A673 (cell line): ENCODE measurements around the gene CRLF2.
"Not testable (repeated sequence)": the region's sequence is repeated elsewhere in the genome, so short reads cannot be mapped to it uniquely, and the experiment has no call there.

Source experiments
- EZH2 ChIP-seq: fragments of 200-600 bp; sonication (generic); IDR thresholded peaks from 2 replicates; pipeline ENCODE4 v1.6.1; 2017; ENCODE audit warnings: borderline replicate concordance, low read depth, mild to moderate bottlenecking, mixed read lengths, antibody characterized with exemption, low read length; ENCODE audit not compliant: poor library complexity, severe bottlenecking
- TF ChIP-seq, protein P1 (sequence below): fragments of 300-800, 200-600 bp; sonication (generic); conservative IDR thresholded peaks from 2 replicates; pipeline ENCODE4 v1.5.1; 2017; ENCODE audit warnings: low read depth, mild to moderate bottlenecking, antibody characterized with exemption, low read length, moderate library complexity, mixed read lengths

DNA sequence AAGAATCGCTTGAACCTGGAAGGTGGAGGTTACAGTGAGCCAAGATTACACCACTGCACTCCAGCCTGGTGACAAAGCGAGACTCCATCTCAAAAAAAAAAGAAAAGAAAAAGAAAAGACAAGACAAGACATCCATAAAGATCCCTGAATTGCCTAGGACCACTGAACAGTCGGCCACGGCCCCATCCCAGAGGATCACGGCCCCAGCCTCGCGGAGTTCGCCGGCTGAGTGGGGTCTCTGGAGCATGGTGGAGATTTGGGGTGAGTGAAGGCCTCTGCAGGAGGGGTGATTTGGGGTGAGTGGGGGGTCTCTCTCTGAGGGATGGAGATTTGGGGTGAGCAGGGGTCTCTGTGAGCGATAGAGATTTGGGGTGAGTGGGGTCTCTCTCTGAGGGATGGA is 28.1 kb upstream of the CRLF2 start:
- TF ChIP-seq, protein P1, sequence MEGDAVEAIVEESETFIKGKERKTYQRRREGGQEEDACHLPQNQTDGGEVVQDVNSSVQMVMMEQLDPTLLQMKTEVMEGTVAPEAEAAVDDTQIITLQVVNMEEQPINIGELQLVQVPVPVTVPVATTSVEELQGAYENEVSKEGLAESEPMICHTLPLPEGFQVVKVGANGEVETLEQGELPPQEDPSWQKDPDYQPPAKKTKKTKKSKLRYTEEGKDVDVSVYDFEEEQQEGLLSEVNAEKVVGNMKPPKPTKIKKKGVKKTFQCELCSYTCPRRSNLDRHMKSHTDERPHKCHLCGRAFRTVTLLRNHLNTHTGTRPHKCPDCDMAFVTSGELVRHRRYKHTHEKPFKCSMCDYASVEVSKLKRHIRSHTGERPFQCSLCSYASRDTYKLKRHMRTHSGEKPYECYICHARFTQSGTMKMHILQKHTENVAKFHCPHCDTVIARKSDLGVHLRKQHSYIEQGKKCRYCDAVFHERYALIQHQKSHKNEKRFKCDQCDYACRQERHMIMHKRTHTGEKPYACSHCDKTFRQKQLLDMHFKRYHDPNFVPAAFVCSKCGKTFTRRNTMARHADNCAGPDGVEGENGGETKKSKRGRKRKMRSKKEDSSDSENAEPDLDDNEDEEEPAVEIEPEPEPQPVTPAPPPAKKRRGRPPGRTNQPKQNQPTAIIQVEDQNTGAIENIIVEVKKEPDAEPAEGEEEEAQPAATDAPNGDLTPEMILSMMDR = not testable (repeated sequence)
- not testable (repeated sequence) for TF ChIP-seq EZH2
